BLaER1 treated with 17β-estradiol and CSF1 and Interleukin-3, amounts not matched to agents 10 nM and 100 nM (cell line): ENCODE results near the gene LRRC58.
"Not testable (repeated sequence)": the region's sequence is repeated elsewhere in the genome, so short reads cannot be mapped to it uniquely, and the experiment has no call there.

Source experiments
- H3K27ac ChIP-seq, 11 experiments: shearing (Covaris generic); formaldehyde crosslinking; 2 replicates each; pipeline ENCODE4 v1.8.1; 2022
- H3K27me3 ChIP-seq, 11 experiments: shearing (Covaris generic); formaldehyde crosslinking; 2 replicates each; pipeline ENCODE4 v1.8.1; 2022
- H3K36me3 ChIP-seq, 11 experiments: shearing (Covaris generic); formaldehyde crosslinking; 2 replicates each; pipeline ENCODE4 v1.8.1; 2022
- H3K4me1 ChIP-seq, 10 experiments: shearing (Covaris generic); formaldehyde crosslinking; 2 replicates each; pipeline ENCODE4 v1.8.1; 2022
- H3K4me2 ChIP-seq, 11 experiments: shearing (Covaris generic); formaldehyde crosslinking; 2 replicates each; pipeline ENCODE4 v1.8.1; 2022
- H3K4me3 ChIP-seq, 10 experiments: shearing (Covaris generic); formaldehyde crosslinking; 2 replicates each; pipeline ENCODE4 v1.8.1; 2022
- H3K9ac ChIP-seq, 11 experiments: shearing (Covaris generic); formaldehyde crosslinking; 2 replicates each; pipeline ENCODE4 v1.8.1; 2022
- H3K9me3 ChIP-seq, 11 experiments: shearing (Covaris generic); formaldehyde crosslinking; replicated peaks in 1 of 11; 2 replicates each; pipeline ENCODE4 v1.8.1; 2022
- H4K20me1 ChIP-seq, 11 experiments: shearing (Covaris generic); formaldehyde crosslinking; 2 replicates each; pipeline ENCODE4 v1.8.1; 2022
- Cebpa-rat ChIP-seq, 11 experiments: shearing (Covaris generic); IDR thresholded peaks; 2 replicates each; pipeline ENCODE4 v1.8.1; 2022

Gene LRRC58

GRCh38 chr3:120324190-120324589, 25.0 kb downstream of the LRRC58 start:
- TF ChIP-seq Cebpa-rat (IDR thresholded peaks at IDR 0.05) = no peak
- Histone ChIP-seq H3K27ac (peak overlapping the region in 2 of 11 experiments; percentile 3 to 13; a peak in 1 of 22 replicates), H3K4me2 (peak overlapping the region in 2 of 11 experiments; percentile 21 to 25; a peak in 1 of 22 replicates)

GRCh38 chr3:120323761-120324160, 25.4 kb downstream of the LRRC58 start:
- Histone ChIP-seq H3K4me2 (peak overlapping the region in 2 of 11 experiments; percentile 21 to 25; a peak in 3 of 22 replicates), H3K9me3 (peaks cover 9 to 18% (median 10%) of the 10 kb centered on the region in 11 experiments), H3K4me1 (peaks cover 0 to 14% (median 0%) of the 10 kb centered on the region in 10 experiments; a peak in 3 of 20 replicates), H3K36me3 (peaks cover 39 to 80% (median 53%) of the 10 kb centered on the region in 11 experiments), H3K27ac (peak overlapping the region in 2 of 11 experiments; percentile 3 to 13; a peak in 1 of 22 replicates)
- H3K9ac ChIP-seq, H3K27me3 ChIP-seq, H3K4me3 ChIP-seq, H4K20me1 ChIP-seq: not testable (repeated sequence)

More at GRCh38 chr3:120324190-120324589, 25.0 kb downstream of the LRRC58 start:
- no peaks in the 10 kb centered on the region for H4K20me1 ChIP-seq
- H3K9ac ChIP-seq = no peak overlapping the region
- H3K9me3 ChIP-seq = peaks cover 5 to 14% (median 5%) of the 10 kb centered on the region in 11 experiments; a peak in 20 of 22 replicates
- H3K4me1 ChIP-seq = peaks cover 0 to 14% (median 0%) of the 10 kb centered on the region in 10 experiments; a peak in 3 of 20 replicates
- H3K36me3 ChIP-seq = peaks cover 43 to 84% (median 57%) of the 10 kb centered on the region in 11 experiments
- H3K4me3 ChIP-seq = no peak overlapping the region
- no peaks in the 10 kb centered on the region for H3K27me3 ChIP-seq

- Histone ChIP-seq H3K27ac (no peak overlapping the region), H3K4me1 (no peaks in the 10 kb centered on the region), H3K9me3 (peaks cover 33 to 50% (median 43%) of the 10 kb centered on the region in 11 experiments), H4K20me1 (no peaks in the 10 kb centered on the region), H3K9ac (no peak overlapping the region), H3K4me3 (no peak overlapping the region), H3K36me3 (peaks cover 0 to 33% (median 10%) of the 10 kb centered on the region in 11 experiments; a peak in 11 of 22 replicates), H3K4me2 (no peak overlapping the region), H3K27me3 (no peaks in the 10 kb centered on the region)
- TF ChIP-seq Cebpa-rat (IDR thresholded peaks at IDR 0.05) = no peak
Observed at GRCh38 chr3:120311863-120312794, 37.0 kb downstream of the LRRC58 start.

GRCh38 chr3:120306519-120307455, 42.4 kb downstream of the LRRC58 start:
- H3K9me3 ChIP-seq = peaks cover 15 to 29% (median 25%) of the 10 kb centered on the region in 11 experiments
- no peak overlapping the region for H3K4me2 ChIP-seq
- no peaks in the 10 kb centered on the region for H3K4me1 ChIP-seq
- H4K20me1 ChIP-seq = no peaks in the 10 kb centered on the region
- H3K36me3 ChIP-seq = peaks cover 0 to 5% (median 0%) of the 10 kb centered on the region in 11 experiments; a peak in 2 of 22 replicates
- no peak overlapping the region for H3K4me3 ChIP-seq
- TF ChIP-seq Cebpa-rat (IDR thresholded peaks at IDR 0.05) = no peak
- no peaks in the 10 kb centered on the region for H3K27me3 ChIP-seq
- no peak overlapping the region for H3K9ac ChIP-seq
- H3K27ac ChIP-seq = no peak overlapping the region

GRCh38 chr3:120304616-120305015, 44.5 kb downstream of the LRRC58 start:
- no peak overlapping the region for H3K9ac ChIP-seq
- no peak for TF ChIP-seq Cebpa-rat (IDR thresholded peaks at IDR 0.05)
- no peak overlapping the region for H3K4me2 ChIP-seq
- no peak overlapping the region for H3K4me3 ChIP-seq
- H3K4me1 ChIP-seq = no peaks in the 10 kb centered on the region
- no peak overlapping the region for H3K27ac ChIP-seq
- H4K20me1 ChIP-seq = no peaks in the 10 kb centered on the region
- peaks cover 0 to 5% (median 0%) of the 10 kb centered on the region in 11 experiments; a peak in 1 of 22 replicates for H3K36me3 ChIP-seq
- H3K27me3 ChIP-seq = no peaks in the 10 kb centered on the region
- peaks cover 11 to 24% (median 20%) of the 10 kb centered on the region in 11 experiments for H3K9me3 ChIP-seq

GRCh38 chr3:120302361-120302760, 46.8 kb downstream of the LRRC58 start:
- Histone ChIP-seq H3K9ac (no peak overlapping the region), H3K27ac (no peak overlapping the region), H3K36me3 (peaks cover 0 to 5% (median 0%) of the 10 kb centered on the region in 11 experiments; a peak in 1 of 22 replicates), H3K27me3 (no peaks in the 10 kb centered on the region), H3K4me3 (no peak overlapping the region), H3K4me2 (no peak overlapping the region), H3K4me1 (no peaks in the 10 kb centered on the region), H4K20me1 (no peaks in the 10 kb centered on the region), H3K9me3 (peaks cover 10 to 18% (median 14%) of the 10 kb centered on the region in 11 experiments)
- no peak for TF ChIP-seq Cebpa-rat (IDR thresholded peaks at IDR 0.05)

GRCh38 chr3:120300971-120301370, 48.2 kb downstream of the LRRC58 start:
- Histone ChIP-seq H3K4me2 (no peak overlapping the region), H4K20me1 (no peaks in the 10 kb centered on the region), H3K4me3 (no peak overlapping the region), H3K9me3 (peaks cover 0 to 5% (median 0%) of the 10 kb centered on the region in 11 experiments; a peak in 6 of 22 replicates), H3K36me3 (no peaks in the 10 kb centered on the region), H3K9ac (no peak overlapping the region), H3K4me1 (no peaks in the 10 kb centered on the region), H3K27ac (no peak overlapping the region), H3K27me3 (no peaks in the 10 kb centered on the region)
- TF ChIP-seq Cebpa-rat (IDR thresholded peaks at IDR 0.05) = no peak

- Histone ChIP-seq H3K27ac (no peak overlapping the region), H3K4me3 (no peak overlapping the region), H3K4me2 (no peak overlapping the region), H3K27me3 (no peaks in the 10 kb centered on the region), H3K9ac (no peak overlapping the region), H3K9me3 (peaks cover 0 to 6% (median 0%) of the 10 kb centered on the region in 11 experiments; a peak in 3 of 22 replicates), H3K4me1 (no peaks in the 10 kb centered on the region), H3K36me3 (no peaks in the 10 kb centered on the region), H4K20me1 (no peaks in the 10 kb centered on the region)
- TF ChIP-seq Cebpa-rat (IDR thresholded peaks at IDR 0.05) = no peak
Observed at GRCh38 chr3:120299403-120299802, 49.8 kb downstream of the LRRC58 start.
